ENCODE results near the gene PGBD1.
"Not testable (repeated sequence)": the region's sequence is repeated elsewhere in the genome, so short reads cannot be mapped to it uniquely, and the experiment has no call there.

The PGBD1 gene

GRCh38 chr6:28269492-28269891 lies 11.9 kb upstream of the PGBD1 start:
- DNase-seq (ENCODE audit: low spot score), result peak; percentile 88
- FAIRE-seq, result peak; percentile 87

DNA sequence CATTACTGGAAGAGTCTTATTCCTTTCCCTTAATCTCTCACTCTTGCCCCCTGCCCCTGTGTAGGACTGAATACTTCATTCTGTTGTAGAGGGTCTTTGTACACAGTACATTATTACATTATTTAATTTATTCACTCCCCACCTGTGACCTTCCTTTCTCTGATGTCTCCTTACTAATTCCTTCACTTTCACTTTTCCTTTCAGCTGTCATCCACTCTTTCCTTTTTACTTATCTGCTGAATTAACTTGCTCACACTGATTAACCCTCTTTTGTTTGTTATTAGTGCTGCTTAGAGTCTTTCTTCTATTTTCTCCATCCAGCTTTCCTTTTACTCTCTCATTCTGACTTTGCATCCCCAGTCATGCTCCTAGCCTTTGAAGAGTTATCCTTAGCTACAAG lies 6.5 kb upstream of the PGBD1 start:
- DNase-seq (ENCODE audit: low spot score), result no peak
- FAIRE-seq, result no peak

- DNase-seq (ENCODE audit: low spot score) (no peak), FAIRE-seq (no peak)
Measured at GRCh38 chr6:28277746-28278145, 3.6 kb upstream of the PGBD1 start.

DNA sequence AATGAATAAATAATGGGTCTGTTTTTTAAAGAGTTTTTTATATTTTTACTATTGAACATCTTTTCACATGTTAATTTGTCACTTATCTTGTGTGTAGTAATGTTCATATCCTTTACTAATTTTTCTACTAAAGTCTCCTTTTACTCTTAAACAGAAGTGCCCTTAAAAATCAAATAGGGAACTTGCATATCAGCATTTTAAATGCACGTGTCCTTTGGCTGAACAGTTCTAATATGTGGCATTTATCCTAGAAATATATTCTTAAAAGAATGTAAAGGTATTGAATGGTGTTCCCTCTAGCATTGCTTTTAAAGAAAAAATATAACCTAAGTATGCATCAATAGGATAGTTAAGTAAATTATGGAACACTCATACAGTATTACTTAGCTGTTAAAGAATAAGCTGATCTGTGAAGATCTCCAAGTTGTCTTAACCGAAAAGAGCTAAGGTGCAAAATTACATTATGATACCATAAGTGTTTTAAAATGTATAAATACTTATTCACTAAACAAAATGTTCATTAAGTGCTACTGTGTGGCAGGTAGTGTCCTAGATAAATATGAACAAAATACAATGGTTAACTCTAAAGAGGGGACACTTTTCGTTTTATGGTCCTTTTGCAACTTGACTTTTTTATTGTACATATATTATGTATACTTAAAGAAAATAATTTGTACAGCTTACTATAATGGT lies 631 bp upstream of the PGBD1 start:
- FAIRE-seq, result no peak
- no peak for DNase-seq (ENCODE audit: low spot score)

- DNase-seq (ENCODE audit: low spot score), result no peak
- FAIRE-seq, result no peak
Measured at GRCh38 chr6:28282926-28283325, 1.6 kb downstream of the PGBD1 start.

GRCh38 chr6:28291573-28291972 lies 10.2 kb downstream of the PGBD1 start:
- DNase-seq (ENCODE audit: low spot score) (no peak), FAIRE-seq (no peak)

DNA sequence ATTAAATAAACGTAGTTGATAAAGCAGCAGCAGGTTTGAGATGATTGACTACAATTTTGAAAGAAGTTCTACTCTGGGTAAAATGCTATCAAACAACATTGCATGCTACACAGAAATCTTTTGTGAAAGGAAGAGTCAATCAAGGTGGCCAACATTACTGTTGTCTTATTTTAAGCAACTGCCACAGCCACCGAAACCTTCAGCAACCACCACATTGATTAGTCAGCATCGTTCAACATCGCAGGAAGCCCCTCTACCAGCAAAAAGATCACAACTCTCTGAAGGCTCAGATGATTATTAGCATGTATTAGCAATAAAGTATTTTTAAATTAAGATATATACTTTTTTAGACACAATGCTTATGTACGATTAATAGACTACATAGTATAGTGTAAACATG lies 14.0 kb downstream of the PGBD1 start:
- FAIRE-seq (no peak), DNase-seq (ENCODE audit: low spot score) (no peak)

GRCh38 chr6:28296520-28297060 lies 15.2 kb downstream of the PGBD1 start:
- DNase-seq (ENCODE audit: low spot score) (no peak), FAIRE-seq (no peak)

GRCh38 chr6:28303570-28303969 lies 22.2 kb downstream of the PGBD1 start:
- FAIRE-seq (no peak), DNase-seq (ENCODE audit: low spot score) (no peak)

- not testable (repeated sequence) for FAIRE-seq; DNase-seq (ENCODE audit: low spot score)
Measured at GRCh38 chr6:28306363-28306762, 25.0 kb downstream of the PGBD1 start.

- DNase-seq (ENCODE audit: low spot score) (no peak), FAIRE-seq (no peak)
Measured at GRCh38 chr6:28311139-28311823, 29.9 kb downstream of the PGBD1 start.

DNA sequence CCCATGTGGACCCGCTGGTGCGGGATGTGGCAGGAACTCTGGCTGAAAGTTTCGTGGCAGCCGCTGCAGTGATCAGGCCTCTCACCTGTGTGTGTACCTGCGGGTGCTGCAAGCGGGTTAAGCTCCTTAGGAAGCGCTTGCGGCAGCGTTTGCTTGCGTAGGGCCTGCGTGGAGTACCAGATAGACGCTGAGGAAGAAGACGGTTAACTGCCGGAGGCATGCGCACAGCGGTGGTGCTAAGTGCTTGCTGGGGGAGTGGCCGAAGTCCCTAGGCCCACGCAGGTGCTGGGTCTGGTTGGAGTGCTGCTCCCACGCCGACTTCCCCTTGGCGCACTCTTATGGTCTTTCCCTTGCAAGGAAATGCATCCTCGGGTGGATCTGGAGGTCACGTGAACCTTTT lies 31.6 kb downstream of the PGBD1 start:
- DNase-seq (ENCODE audit: low spot score), result no peak
- FAIRE-seq, result no peak

DNA sequence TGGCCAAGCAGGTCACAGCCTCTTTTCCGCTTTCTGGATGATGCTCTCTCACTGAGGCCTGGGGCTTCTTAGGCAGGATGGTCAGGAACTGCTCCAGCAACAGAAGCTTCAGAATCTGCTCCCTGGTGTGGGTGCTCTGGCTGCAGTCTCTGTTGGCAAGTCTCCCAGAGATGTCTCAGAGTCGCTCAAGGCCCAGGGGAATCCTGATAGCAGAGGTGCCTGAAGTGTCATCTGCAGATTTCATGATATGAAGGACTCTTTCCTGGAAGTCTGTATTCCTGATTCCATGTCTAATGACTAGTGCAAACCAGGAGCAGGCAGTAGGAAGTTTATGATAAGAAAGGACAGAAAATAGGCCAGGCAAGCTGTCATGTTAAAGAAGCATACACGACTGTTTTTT lies 34.3 kb downstream of the PGBD1 start:
- FAIRE-seq, result no peak
- no peak for DNase-seq (ENCODE audit: low spot score)

GRCh38 chr6:28317866-28318265 lies 36.5 kb downstream of the PGBD1 start:
- not testable (repeated sequence) for DNase-seq (ENCODE audit: low spot score); FAIRE-seq

- DNase-seq (ENCODE audit: low spot score) (no peak), FAIRE-seq (no peak)
Measured at GRCh38 chr6:28322661-28323060, 41.3 kb downstream of the PGBD1 start.

DNA sequence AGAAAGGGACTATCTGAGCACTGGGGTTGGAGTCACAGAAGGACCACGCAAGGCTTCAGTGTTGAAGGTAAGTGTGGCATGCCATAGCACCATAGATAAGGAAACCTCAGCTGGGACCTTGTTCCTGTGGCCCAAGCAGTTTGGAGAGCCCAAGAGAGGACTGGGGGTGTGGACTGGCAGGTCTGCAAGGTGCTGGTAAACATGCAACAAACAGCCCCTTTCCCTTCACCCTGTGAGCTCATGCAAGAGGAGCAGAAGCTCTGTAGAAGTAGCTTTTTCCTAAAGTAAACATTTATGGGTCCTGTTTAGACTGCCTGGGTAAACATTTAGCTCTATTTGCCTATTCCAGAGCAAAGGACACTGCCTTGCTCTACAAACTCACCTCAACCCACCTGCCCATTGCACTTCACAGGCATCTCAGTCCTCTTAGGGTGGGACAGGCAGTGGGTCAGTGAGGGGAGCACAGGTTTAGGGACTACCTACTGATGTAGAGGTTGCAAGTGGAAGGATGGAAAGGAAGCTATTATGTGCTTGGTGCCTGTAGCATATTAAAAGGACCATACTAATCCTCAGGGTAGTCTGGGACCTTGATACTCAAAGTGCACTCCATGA lies 42.5 kb downstream of the PGBD1 start:
- no peak for FAIRE-seq
- no peak for DNase-seq (ENCODE audit: low spot score)

DNA sequence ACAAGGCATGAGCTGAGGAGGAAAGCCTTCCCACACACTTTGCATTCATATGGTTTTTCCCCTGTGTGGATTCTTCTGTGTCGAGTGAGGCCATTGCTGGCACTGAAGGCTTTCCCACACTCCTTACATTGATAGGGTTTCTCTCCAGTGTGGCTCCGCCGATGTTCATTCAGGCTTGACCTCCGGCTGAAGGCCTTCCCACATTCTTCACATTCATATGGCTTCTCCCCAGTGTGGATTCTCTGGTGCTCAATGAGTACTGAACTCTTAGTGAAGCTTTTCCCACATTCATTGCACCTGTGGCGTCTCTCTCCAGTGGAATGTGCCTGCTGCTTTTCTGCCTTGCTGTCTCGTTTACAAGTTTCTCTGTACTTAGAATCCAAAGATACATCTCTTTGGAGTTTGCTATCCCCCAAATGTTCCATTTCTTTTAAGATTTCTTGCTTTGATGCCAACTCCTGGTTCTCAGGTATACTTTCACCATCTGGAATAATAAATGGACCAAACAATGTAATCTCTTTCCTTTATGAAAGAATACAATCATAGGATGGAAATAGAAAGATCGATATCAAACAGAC lies 45.1 kb downstream of the PGBD1 start:
- DNase-seq (ENCODE audit: low spot score), result no peak
- no peak for FAIRE-seq

DNA sequence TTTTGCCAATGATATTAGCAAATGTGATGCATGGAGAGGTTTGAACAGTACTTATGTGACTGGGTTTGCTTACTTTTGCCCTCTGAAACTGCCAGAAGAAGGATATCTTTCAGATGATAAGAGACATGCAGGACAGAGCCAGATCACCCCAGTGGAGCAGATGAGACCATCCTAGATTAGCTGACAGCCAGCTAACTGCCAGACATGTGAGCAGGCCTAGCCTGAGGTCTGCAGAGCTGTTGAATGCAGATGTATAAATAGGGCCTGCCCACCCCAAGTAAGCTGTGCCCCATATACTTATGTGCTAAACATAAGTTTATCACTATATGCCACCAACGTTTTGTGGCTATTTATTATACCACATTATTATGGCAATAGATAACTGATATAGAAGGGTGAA lies 48.7 kb downstream of the PGBD1 start:
- FAIRE-seq, result no peak
- no peak for DNase-seq (ENCODE audit: low spot score)

GRCh38 chr6:28333047-28333446 lies 51.7 kb downstream of the PGBD1 start:
- no peak for FAIRE-seq
- no peak for DNase-seq (ENCODE audit: low spot score)

DNA sequence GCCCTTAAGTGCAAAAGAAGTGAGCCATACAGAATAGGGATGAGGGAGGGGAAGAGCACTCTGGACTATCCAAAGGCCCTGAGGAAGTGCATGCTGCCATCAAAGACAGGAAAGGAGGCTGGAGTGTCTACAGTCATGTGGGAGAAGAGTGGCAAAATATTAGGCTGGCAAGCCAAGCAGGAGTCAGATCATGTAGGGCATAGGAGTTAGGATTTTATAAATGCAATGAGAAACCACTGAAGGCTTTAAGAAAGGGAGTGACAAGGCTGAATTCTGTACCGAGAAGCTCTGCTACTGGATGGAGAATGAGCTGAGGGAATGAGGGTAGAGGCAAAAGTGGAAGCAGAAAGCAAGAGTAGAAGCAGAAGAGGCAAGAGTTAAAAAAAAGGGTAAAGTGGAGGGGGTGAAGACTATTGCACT lies 52.2 kb downstream of the PGBD1 start:
- DNase-seq (ENCODE audit: low spot score) (no peak), FAIRE-seq (no peak)

DNA sequence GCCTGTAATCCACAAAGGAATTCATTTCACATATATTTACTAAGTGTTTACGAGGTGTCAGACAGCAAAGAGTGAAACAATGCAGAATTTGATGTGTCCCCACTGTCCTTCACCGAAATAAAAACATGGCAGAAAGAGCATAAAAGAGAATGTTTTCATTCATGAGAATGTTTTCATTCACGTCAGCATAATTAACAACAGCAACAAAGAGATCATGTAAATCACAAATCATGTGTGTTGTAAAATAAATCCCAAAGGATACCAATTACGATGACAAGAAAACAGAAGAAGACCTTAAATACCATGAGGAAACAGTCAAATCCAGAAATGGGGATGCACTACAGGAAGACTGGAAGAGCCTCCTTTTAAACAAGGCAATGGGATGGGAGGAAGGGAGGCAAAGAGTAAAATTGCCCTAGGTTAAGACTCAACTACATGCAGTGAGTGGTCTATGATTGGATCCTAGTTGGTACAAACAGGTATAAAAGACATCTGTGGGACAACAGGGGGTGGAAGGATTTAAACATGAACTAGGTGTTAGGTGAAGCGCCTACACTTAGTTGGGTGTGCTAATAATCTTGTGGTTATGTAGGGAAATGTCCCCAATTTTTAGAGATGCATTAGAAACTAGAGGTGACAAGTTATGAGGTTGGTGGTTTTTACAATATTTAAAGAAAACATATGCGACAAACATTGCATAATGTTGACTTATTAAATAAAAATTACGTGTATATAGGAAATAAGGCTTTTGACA lies 53.1 kb downstream of the PGBD1 start:
- FAIRE-seq (no peak), DNase-seq (ENCODE audit: low spot score) (no peak)
